DOHH2 (cell line): ENCODE data around the gene SCUBE2.

Experiments
- EZH2phosphoT487 ChIP-seq: fragments of 200-600 bp; sonication (generic); IDR thresholded peaks from 2 replicates; pipeline ENCODE4 v1.6.1; 2017; ENCODE audit warnings: borderline replicate concordance, mild to moderate bottlenecking, antibody characterized with exemption, low read length, moderate library complexity, mixed read lengths
- TF ChIP-seq, protein P1 (sequence below): fragments of 200-600 bp; sonication (generic); IDR thresholded peaks from one replicate; pipeline ENCODE4 v1.5.1; 2014; ENCODE audit warnings: antibody characterized with exemption, mild to moderate bottlenecking, low read depth, low read length; ENCODE audit not compliant: poor library complexity, severe bottlenecking

DNA sequence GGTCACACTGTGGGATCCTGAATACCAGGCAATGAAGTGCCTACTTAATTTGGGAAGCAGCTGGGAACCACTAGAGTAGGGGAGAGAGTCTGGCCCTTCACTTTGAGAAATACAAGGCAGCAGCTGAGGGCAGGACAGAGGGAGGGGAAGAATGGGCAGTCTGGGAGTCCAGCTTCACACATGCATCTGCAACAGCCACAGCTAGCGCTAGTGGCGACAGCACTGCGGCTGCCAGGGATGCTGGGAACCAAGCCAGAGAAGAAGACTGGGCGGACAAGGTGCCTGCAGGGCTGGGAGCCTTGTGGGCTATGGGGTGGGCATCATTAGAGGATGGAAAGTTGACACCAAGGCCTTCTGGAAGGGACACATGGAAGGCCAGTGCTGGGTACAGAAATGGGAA, 15.8 kb downstream of the SCUBE2 start:
- TF ChIP-seq, protein P1, sequence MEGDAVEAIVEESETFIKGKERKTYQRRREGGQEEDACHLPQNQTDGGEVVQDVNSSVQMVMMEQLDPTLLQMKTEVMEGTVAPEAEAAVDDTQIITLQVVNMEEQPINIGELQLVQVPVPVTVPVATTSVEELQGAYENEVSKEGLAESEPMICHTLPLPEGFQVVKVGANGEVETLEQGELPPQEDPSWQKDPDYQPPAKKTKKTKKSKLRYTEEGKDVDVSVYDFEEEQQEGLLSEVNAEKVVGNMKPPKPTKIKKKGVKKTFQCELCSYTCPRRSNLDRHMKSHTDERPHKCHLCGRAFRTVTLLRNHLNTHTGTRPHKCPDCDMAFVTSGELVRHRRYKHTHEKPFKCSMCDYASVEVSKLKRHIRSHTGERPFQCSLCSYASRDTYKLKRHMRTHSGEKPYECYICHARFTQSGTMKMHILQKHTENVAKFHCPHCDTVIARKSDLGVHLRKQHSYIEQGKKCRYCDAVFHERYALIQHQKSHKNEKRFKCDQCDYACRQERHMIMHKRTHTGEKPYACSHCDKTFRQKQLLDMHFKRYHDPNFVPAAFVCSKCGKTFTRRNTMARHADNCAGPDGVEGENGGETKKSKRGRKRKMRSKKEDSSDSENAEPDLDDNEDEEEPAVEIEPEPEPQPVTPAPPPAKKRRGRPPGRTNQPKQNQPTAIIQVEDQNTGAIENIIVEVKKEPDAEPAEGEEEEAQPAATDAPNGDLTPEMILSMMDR, result no peak
- no peak for TF ChIP-seq EZH2phosphoT487
